Right lobe of liver (tissue), 4 donors: Measurements from ENCODE around the gene CAMK2D.

Experiments used
- POLR2A ChIP-seq: fragments of 450-650 bp; IDR thresholded peaks from one replicate; pipeline ENCODE4 v1.6.1; 2017; ENCODE audit warnings: antibody characterized with exemption, mild to moderate bottlenecking
- TF ChIP-seq, protein P1 (sequence below), 4 donors: fragments of 200-600 bp in 3 of 4; fragments of 450-650 bp in 1 of 4; IDR thresholded peaks; one replicate each; pipeline versions ENCODE4 v1.5.1 to v1.8.0; 2016 to 2022; ENCODE audit warnings: antibody characterized with exemption in 4 of 4, mild to moderate bottlenecking in 2 of 4
- donor health status: DM: no; HTN: no; CAD: no.
- donor health status: DM: no; HTN: no; CAD: no.
- donor health status: DM: no; HTN: yes; CAD: no.

DNA sequence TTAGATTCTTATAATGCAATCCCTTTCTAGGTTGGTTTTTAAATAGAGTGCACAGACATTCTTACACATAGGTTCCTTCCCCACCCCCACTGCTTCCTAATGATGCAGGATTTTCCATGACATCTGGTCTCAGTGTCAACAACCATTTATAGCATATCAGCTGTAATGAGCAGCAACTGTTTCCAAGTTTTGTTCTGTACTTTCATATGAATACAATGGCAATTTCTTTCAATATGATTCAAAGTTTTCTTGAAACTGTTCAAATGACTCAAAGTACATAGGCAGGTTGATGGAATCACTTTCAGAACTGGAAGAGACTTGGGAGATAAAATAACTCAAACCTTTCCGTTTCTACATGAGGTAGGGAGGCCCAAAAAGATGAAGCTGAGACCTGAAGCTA lies 220.7 kb downstream of the CAMK2D start:
- TF ChIP-seq, protein P1, sequence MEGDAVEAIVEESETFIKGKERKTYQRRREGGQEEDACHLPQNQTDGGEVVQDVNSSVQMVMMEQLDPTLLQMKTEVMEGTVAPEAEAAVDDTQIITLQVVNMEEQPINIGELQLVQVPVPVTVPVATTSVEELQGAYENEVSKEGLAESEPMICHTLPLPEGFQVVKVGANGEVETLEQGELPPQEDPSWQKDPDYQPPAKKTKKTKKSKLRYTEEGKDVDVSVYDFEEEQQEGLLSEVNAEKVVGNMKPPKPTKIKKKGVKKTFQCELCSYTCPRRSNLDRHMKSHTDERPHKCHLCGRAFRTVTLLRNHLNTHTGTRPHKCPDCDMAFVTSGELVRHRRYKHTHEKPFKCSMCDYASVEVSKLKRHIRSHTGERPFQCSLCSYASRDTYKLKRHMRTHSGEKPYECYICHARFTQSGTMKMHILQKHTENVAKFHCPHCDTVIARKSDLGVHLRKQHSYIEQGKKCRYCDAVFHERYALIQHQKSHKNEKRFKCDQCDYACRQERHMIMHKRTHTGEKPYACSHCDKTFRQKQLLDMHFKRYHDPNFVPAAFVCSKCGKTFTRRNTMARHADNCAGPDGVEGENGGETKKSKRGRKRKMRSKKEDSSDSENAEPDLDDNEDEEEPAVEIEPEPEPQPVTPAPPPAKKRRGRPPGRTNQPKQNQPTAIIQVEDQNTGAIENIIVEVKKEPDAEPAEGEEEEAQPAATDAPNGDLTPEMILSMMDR (IDR thresholded peaks at IDR 0.05), result no peak
- TF ChIP-seq POLR2A, result no peak
